ENCODE results near the gene RNF14. TPM values are rescaled to one million over a fixed set of nuclear protein-coding genes. Genes with fewer than 3 reads are reported as not detected.

Gene RNF14
- polyA plus RNA-seq, 1 donor from 2014 or later: 82.1 TPM

- Histone ChIP-seq H3K4me2 (ENCODE audit: low read length) (peak overlapping the region; percentile 34), H3K9me3 (ENCODE audit: low read length) (no peaks in the 10 kb centered on the region), H3K27ac (ENCODE audit: low read length) (peak overlapping the region; percentile 72), H3K27me3 (ENCODE audit: insufficient read depth, low read depth, low read length) (no peaks in the 10 kb centered on the region), H3K9me2 (ENCODE audit: insufficient read depth, low read length) (no peaks in the 10 kb centered on the region), H3K9ac (ENCODE audit: low read length) (peak overlapping the region; percentile 28), H3F3A (ENCODE audit: insufficient read depth, low read length, poor library complexity, severe bottlenecking) (peaks cover 8% of the 10 kb centered on the region), H3K79me2 (replicated peaks; ENCODE audit: insufficient read depth, low read length) (no peaks in the 10 kb centered on the region), H4K20me1 (ENCODE audit: insufficient read depth) (no peaks in the 10 kb centered on the region), H2AFZ (ENCODE audit: low read depth, low read length) (no peak overlapping the region), H3K36me3 (ENCODE audit: insufficient read depth, low read length) (no peaks in the 10 kb centered on the region), H3K4me3 (ENCODE audit: low read length) (peak overlapping the region; percentile 30)
- TF ChIP-seq RAD21 (conservative IDR thresholded peaks at IDR 0.05): no peak
- no peak for TF ChIP-seq POLR2AphosphoS5 (IDR thresholded peaks at IDR 0.05)
- no peak for TF ChIP-seq SMC3 (conservative IDR thresholded peaks at IDR 0.05; ENCODE audit: poor library complexity)
- TF ChIP-seq, protein P1, sequence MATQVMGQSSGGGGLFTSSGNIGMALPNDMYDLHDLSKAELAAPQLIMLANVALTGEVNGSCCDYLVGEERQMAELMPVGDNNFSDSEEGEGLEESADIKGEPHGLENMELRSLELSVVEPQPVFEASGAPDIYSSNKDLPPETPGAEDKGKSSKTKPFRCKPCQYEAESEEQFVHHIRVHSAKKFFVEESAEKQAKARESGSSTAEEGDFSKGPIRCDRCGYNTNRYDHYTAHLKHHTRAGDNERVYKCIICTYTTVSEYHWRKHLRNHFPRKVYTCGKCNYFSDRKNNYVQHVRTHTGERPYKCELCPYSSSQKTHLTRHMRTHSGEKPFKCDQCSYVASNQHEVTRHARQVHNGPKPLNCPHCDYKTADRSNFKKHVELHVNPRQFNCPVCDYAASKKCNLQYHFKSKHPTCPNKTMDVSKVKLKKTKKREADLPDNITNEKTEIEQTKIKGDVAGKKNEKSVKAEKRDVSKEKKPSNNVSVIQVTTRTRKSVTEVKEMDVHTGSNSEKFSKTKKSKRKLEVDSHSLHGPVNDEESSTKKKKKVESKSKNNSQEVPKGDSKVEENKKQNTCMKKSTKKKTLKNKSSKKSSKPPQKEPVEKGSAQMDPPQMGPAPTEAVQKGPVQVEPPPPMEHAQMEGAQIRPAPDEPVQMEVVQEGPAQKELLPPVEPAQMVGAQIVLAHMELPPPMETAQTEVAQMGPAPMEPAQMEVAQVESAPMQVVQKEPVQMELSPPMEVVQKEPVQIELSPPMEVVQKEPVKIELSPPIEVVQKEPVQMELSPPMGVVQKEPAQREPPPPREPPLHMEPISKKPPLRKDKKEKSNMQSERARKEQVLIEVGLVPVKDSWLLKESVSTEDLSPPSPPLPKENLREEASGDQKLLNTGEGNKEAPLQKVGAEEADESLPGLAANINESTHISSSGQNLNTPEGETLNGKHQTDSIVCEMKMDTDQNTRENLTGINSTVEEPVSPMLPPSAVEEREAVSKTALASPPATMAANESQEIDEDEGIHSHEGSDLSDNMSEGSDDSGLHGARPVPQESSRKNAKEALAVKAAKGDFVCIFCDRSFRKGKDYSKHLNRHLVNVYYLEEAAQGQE (IDR thresholded peaks at IDR 0.05; ENCODE audit: borderline replicate concordance): no peak
- TF ChIP-seq EP300 (conservative IDR thresholded peaks at IDR 0.05; ENCODE audit: poor library complexity, severe bottlenecking): no peak
- no peak for TF ChIP-seq EZH2 (IDR thresholded peaks at IDR 0.05; ENCODE audit: borderline replicate concordance, insufficient read depth, low read length, poor library complexity, severe bottlenecking)
- TF ChIP-seq TAF1 (IDR thresholded peaks at IDR 0.05; ENCODE audit: low read depth): no peak
- TF ChIP-seq MXI1 (conservative IDR thresholded peaks at IDR 0.05; ENCODE audit: poor library complexity, severe bottlenecking): no peak
- no peak for TF ChIP-seq CTCF (IDR thresholded peaks at IDR 0.05; ENCODE audit: poor library complexity, severe bottlenecking)
These were observed 5.2 kb upstream of the RNF14 start for GRCh38 chr5:141963701-141964100.

- no peak for TF ChIP-seq SMC3 (conservative IDR thresholded peaks at IDR 0.05; ENCODE audit: poor library complexity)
- no peak for TF ChIP-seq POLR2AphosphoS5 (IDR thresholded peaks at IDR 0.05)
- no peak for TF ChIP-seq EZH2 (IDR thresholded peaks at IDR 0.05; ENCODE audit: borderline replicate concordance, insufficient read depth, low read length, poor library complexity, severe bottlenecking)
- TF ChIP-seq RAD21 (conservative IDR thresholded peaks at IDR 0.05): no peak
- no peak for TF ChIP-seq TAF1 (IDR thresholded peaks at IDR 0.05; ENCODE audit: low read depth)
- no peak for TF ChIP-seq CTCF (IDR thresholded peaks at IDR 0.05; ENCODE audit: poor library complexity, severe bottlenecking)
- TF ChIP-seq EP300 (conservative IDR thresholded peaks at IDR 0.05; ENCODE audit: poor library complexity, severe bottlenecking): no peak
- TF ChIP-seq, protein P1 (IDR thresholded peaks at IDR 0.05; ENCODE audit: borderline replicate concordance): no peak
- TF ChIP-seq MXI1 (conservative IDR thresholded peaks at IDR 0.05; ENCODE audit: poor library complexity, severe bottlenecking): no peak
- Histone ChIP-seq H4K20me1 (ENCODE audit: insufficient read depth) (no peaks in the 10 kb centered on the region), H2AFZ (ENCODE audit: low read depth, low read length) (no peak overlapping the region), H3K27ac (ENCODE audit: low read length) (no peak overlapping the region), H3K9me3 (ENCODE audit: low read length) (no peaks in the 10 kb centered on the region), H3K9me2 (ENCODE audit: insufficient read depth, low read length) (no peaks in the 10 kb centered on the region), H3K27me3 (ENCODE audit: insufficient read depth, low read depth, low read length) (no peaks in the 10 kb centered on the region), H3K79me2 (replicated peaks; ENCODE audit: insufficient read depth, low read length) (peaks cover 8% of the 10 kb centered on the region), H3K4me2 (ENCODE audit: low read length) (no peak overlapping the region), H3K9ac (ENCODE audit: low read length) (no peak overlapping the region), H3F3A (ENCODE audit: insufficient read depth, low read length, poor library complexity, severe bottlenecking) (peaks cover 8% of the 10 kb centered on the region), H3K4me3 (ENCODE audit: low read length) (no peak overlapping the region), H3K36me3 (ENCODE audit: insufficient read depth, low read length) (no peaks in the 10 kb centered on the region)
These were observed 3.8 kb upstream of the RNF14 start for GRCh38 chr5:141965071-141965470.

All from neural cell (in vitro differentiated cells).